Upper lobe of left lung (tissue), 4 donors: ENCODE data around the gene PLXNB1.
"Not testable (repeated sequence)": the region's sequence is repeated elsewhere in the genome, so short reads cannot be mapped to it uniquely, and the experiment has no call there.

Source experiments
- POLR2A ChIP-seq, 4 donors: fragments of 450-650 bp; IDR thresholded peaks; one replicate each; pipeline ENCODE4 v1.5.1; 2016 to 2017; ENCODE audit warnings: antibody characterized with exemption in 4 of 4, mild to moderate bottlenecking in 2 of 4
- TF ChIP-seq, protein P1 (sequence below), 6 experiments: fragments of 450-650 bp in 4 of 6; fragments of 200-600 bp in 2 of 6; sonication (generic) in 2 of 6; IDR thresholded peaks; one replicate each; pipeline ENCODE4 v1.5.1; 2016 to 2019; ENCODE audit warnings: antibody characterized with exemption in 6 of 6

DNA sequence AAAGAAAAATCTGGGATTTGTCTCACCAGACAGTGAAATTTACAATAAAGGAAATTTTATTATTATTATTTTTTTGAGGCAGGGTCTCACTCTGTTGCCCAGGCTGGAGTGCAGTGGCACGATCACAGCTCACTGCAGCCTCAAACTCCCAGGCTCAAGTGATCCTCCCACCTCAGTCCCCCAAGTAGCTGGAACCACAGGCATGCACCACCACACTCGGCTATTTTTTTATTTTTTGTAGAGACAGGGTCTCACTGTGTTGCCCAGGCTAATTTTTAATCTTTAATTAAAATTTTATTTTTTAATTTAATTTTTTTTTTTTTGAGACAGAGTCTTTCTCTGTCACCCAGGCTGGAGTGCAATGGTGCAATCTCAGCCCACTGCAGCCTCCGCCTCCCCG is 44.1 kb upstream of the PLXNB1 start:
- TF ChIP-seq, protein P1, sequence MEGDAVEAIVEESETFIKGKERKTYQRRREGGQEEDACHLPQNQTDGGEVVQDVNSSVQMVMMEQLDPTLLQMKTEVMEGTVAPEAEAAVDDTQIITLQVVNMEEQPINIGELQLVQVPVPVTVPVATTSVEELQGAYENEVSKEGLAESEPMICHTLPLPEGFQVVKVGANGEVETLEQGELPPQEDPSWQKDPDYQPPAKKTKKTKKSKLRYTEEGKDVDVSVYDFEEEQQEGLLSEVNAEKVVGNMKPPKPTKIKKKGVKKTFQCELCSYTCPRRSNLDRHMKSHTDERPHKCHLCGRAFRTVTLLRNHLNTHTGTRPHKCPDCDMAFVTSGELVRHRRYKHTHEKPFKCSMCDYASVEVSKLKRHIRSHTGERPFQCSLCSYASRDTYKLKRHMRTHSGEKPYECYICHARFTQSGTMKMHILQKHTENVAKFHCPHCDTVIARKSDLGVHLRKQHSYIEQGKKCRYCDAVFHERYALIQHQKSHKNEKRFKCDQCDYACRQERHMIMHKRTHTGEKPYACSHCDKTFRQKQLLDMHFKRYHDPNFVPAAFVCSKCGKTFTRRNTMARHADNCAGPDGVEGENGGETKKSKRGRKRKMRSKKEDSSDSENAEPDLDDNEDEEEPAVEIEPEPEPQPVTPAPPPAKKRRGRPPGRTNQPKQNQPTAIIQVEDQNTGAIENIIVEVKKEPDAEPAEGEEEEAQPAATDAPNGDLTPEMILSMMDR (IDR thresholded peaks at IDR 0.05): not testable (repeated sequence)
- TF ChIP-seq POLR2A (IDR thresholded peaks at IDR 0.05): not testable (repeated sequence)
